ENCODE data around the gene S1PR4. TPM values are rescaled to one million over a fixed set of nuclear protein-coding genes. Genes with fewer than 3 reads are reported as not detected.
"Not testable (repeated sequence)": the region's sequence is repeated elsewhere in the genome, so short reads cannot be mapped to it uniquely, and the experiment has no call there.

S1PR4 gene
- total RNA-seq, 1 donor from 2014 or later: 0.33 TPM

DNA sequence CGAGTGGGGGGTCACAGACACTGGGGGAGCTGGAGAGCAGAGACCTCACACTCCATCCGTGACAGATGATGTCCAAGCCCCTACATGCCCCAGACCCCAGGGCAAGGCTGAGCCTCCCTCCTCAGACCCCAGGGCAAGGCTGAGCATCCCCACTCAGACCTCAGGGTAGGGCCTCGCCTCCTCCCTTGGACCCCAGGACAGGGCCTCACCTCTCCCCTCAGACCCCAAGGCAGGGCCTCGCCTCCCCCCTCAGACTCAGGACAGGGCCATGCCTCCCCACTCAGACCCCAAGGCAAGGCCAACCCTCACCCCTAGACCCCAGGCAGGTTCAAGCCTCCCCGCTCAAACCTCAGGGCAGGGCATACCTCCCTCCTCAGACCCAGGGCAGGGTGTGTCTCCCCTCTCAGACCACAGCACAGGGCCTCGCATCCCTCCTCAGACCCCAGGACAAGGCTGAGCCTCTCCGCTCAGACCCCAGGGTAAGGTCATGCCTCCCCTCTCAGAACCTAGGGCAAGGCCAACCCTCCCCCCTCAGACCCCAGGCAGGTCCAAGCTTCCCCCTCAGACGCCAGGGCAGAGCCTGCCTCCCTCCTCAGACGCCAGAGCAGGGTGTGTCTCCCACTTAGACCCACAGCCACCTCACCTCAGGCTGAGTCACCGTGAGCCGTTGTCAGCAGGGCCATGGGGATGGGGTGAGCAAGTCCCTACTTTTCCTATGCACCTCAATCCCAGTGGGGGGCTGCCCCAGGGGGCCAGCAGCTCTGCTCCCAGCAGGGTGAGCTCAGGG lies 1.7 kb upstream of the S1PR4 start:
- DNase-seq (ENCODE audit: low read depth, low spot score): no peak

DNA sequence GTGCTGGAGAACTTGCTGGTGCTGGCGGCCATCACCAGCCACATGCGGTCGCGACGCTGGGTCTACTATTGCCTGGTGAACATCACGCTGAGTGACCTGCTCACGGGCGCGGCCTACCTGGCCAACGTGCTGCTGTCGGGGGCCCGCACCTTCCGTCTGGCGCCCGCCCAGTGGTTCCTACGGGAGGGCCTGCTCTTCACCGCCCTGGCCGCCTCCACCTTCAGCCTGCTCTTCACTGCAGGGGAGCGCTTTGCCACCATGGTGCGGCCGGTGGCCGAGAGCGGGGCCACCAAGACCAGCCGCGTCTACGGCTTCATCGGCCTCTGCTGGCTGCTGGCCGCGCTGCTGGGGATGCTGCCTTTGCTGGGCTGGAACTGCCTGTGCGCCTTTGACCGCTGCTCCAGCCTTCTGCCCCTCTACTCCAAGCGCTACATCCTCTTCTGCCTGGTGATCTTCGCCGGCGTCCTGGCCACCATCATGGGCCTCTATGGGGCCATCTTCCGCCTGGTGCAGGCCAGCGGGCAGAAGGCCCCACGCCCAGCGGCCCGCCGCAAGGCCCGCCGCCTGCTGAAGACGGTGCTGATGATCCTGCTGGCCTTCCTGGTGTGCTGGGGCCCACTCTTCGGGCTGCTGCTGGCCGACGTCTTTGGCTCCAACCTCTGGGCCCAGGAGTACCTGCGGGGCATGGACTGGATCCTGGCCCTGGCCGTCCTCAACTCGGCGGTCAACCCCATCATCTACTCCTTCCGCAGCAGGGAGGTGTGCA lies 587 bp downstream of the S1PR4 start:
- DNase-seq (ENCODE audit: low read depth, low spot score): no peak

DNA sequence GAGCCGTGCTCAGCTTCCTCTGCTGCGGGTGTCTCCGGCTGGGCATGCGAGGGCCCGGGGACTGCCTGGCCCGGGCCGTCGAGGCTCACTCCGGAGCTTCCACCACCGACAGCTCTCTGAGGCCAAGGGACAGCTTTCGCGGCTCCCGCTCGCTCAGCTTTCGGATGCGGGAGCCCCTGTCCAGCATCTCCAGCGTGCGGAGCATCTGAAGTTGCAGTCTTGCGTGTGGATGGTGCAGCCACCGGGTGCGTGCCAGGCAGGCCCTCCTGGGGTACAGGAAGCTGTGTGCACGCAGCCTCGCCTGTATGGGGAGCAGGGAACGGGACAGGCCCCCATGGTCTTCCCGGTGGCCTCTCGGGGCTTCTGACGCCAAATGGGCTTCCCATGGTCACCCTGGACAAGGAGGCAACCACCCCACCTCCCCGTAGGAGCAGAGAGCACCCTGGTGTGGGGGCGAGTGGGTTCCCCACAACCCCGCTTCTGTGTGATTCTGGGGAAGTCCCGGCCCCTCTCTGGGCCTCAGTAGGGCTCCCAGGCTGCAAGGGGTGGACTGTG lies 1.2 kb downstream of the S1PR4 start:
- no peak for DNase-seq (ENCODE audit: low read depth, low spot score)

DNA sequence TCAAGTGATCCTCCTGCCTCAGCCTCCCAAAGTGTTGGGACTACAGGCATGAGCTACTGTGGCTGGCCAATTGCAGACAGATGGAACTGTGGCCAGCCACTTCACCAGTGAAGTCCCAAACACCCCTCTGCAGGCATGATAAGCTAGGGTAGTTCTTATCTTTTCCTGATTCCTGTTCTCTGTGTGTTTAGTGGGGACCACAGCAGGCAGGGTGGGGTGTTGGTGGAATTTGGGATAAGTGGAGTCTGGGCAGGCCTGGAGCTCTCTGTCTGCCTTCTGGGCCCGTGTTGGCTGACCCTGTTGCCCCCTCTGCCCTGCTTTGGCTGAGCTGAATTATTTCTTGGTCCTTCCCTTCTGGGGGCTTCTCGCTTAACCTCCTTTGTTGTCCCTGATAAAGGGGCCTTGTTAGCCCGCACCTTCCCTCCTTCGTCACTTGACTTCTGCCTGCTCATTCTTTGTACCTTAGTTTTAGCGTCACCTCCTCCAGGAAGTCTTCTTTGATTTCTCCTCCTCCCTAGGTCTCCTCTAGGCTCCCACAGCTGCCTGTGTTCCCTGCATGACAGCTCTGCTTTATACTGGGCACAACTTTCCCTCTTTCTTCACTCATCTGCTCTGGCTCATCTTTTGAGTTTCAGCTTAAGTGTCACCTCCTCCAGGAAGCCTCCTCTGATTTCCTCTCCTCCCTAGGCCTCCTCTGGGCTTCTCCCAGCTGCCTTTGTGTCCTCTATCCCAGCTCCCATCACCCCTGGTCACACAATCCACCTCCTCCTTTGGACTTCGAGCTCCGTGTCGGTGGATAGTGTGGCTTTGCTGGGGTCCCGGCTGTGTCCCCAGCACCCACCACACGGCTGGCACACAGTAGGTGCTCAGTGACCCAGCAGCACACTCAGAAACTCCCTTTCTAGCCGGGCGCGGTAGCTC lies 5.4 kb downstream of the S1PR4 start:
- no peak for DNase-seq (ENCODE audit: low read depth, low spot score)

DNA sequence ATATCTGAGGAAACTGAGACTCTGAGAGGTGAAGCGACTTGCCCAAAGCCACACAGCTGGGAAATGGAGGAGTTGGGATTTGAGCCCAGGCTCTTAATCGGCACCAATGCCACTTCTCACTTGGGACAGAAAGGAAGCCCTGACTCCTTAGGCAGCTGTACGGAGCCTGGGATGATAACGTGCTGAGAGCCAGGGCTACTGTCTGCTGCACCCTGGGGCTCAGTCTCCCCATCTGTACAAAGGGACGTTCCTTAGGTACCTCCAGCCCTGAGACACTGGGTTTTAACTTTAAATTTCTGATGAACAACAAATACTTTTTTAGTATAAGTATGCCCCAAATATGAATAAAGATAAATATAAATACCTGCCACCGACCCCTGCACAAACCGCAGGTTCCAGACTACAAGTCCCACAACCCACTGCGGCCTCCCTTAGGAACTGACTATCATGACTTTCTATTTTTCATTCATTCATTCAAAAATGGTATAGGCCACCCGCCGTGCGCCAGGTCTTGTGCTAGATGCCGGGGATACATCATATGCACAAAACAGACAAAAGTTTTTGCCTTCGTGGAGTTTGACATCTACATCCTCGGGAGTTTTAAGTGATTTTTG lies 6.4 kb downstream of the S1PR4 start:
- DNase-seq (ENCODE audit: low read depth, low spot score): peak; percentile 22

DNA sequence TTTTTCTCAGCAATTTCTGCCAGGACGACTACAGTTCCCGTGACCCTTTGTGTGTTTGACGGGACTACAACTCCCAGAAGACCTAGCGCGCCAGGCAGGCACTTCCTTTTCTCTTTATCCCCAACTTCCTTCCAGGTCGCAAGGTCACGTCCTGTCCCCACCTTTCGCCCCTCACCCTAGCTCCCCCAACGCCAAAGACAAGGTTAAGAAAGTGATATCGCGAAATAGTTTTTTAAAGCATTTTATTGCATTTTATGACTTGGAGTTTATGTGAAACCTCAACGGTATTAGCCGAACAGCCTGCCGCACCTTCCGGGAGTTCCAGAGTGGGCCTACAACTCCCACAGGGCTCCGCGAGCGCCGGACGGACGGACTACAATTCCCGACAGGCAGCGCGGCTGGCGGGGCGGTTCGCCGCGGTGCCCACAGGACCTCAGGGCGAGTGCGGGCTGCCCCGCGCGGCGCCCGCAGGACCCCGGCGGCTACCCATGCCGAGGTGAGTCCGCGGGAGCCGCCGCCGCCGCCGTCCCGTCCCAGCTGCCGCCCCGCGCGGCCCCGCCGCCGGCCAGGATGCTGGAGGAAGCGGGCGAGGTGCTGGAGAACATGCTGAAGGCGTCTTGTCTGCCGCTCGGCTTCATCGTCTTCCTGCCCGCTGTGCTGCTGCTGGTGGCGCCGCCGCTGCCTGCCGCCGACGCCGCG lies 7.0 kb downstream of the S1PR4 start, which contains the start of gene NCLN:
TSS of gene NCLN (plus strand) at position 470 of the 699 bp plus-strand sequence. CDS start at position 571, 101 bp downstream.
- peak; percentile 72 for DNase-seq (ENCODE audit: low read depth, low spot score)

DNA sequence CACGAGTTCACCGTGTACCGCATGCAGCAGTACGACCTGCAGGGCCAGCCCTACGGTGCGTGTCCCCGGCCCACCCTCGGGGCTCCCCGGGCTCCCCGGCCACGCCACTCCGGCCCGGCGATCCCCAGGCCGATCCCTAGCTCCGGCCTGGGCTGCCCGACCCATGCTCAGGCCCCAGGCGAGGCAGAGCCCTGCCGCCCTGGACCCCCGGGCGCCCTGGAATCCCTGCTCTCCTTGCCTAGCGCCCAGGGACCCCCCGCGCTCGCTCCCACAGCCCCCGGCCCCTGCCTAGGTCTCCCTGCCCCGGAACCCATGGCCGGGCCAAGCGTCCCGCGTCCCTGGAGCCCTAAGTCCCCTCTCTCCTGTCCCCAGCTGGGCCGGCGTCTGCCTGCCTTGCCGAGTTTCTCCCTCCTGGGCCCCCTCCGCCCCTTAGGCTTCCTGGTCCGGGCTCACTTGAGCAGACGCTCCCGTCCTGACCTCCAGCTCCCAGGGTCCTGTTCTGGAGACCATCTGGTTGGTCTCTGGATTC lies 7.7 kb downstream of the S1PR4 start:
- DNase-seq (ENCODE audit: low read depth, low spot score): no peak

DNA sequence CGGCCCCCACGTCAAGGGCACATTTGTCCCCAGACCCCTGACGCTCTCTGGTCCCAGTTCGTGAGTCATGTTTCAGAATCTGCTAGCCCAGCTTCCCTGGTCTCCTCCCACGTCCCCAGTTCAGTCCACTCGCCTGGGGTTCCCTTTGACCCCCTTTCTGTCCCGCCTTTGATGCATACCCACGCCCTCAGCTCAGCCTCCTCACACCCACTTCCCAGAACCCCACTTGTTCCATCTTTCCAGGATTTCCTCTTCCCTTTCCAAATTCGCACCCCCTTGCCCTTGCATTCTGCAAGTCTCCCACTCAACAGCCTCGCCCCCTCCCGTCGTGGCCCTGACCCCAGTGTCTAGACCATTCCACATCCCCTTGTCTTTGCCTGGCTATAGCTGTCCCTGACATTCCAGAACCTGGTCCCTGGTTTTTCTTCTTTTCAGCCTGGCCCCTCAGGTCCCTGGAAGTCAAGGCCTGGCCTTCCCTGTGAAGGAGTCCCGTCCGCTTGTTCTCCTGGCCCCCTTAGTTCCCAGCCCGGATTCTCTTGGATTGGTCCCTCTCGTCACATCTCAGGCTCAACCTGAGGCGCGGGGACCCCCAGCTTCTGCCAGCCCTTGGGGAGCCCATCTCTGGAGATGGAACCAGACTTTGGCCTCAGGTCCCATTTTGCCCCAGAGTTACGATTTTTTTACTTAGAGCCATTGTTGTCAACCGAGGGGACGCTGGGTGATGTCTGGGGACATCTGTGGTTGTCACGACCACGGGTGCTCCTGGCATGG lies 8.5 kb downstream of the S1PR4 start:
- DNase-seq (ENCODE audit: low read depth, low spot score): no peak

DNA sequence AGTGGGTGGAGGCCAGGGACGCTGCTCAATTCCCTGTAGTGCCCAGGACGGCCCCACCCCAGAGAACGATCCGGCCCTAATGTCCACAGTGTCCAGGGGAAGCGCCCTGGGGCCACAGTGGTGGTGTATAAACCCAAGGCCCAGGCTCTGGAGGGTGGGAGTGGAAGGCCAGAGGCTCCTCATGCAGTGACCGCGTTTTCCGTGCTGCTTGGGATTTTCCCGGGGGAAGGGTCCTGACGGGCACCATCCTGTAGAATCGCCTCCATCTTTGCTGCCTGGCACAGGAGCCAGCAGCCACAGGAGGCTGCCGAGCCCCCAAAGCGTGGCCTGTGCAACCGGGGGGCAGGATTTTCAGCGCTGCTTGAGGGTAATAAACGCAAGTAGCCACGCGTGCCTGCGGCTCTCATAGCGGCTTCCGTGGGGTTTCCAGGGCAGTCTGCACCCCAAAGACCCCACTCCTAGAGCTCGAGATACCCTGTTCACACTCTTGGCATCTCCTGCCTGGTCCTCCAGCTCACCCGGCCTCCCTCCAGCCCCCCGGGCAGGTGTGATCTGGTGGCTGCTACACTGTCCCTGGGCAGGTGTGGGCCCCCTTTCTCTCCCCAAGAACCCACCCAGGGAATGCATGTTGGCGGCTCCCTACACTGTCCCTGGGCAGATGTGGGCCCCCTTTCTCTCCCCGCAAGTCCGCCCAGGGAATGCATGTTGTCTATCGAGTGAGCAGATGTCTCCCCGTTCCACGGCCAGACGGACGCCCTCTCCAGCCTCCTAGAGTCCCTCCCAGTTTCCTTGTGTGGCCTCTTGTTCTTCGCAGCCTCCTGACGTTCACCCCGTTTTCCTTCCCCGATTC lies 9.3 kb downstream of the S1PR4 start:
- DNase-seq (ENCODE audit: low read depth, low spot score): no peak

DNA sequence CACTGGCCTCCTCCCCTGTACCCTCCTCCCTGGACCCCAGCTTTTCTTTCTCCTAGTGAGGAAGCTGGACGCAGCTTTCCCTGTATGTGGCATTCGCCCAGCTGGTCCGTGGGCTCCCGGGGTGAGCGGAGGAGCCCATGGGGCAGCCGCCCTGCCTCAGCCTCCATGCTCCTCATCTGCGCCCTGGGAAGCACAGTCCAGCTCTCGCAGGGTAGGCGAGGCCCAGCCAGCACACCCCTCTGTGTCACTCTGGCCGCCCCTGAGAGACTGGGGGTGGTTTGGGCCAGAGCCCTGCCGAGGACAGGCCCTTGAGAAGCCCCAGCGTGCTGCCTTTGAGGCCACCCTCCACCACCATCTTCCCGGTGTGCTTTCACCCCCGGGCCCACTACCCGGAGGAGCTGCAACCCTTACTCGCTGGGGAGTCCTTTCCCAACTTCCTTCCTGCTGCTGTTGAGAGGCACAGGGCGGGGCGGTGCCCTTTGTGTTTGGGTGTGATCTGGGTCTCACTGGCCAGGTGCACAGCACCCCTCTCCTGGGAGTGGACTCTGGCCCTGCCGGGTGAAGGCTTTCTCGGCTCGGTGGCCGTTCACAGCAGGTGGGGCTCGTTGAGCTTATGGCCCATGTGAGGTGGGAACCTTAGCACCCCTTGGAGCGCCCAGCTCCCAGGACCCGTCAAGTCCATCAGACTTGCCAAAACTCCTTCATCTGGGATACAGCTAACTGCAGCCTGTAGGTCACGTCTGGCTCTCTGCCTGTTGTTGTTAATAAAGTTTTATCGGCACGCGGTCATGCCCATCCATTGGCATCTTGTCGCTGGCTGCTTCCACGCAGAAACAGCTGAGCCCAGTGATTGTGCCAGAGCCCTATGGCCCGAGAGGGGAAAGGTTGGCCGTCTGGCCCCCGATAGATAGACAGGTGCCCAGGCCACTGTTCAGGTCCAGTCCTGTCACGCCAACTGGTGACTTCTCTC lies 10.3 kb downstream of the S1PR4 start:
- no peak for DNase-seq (ENCODE audit: low read depth, low spot score)

DNA sequence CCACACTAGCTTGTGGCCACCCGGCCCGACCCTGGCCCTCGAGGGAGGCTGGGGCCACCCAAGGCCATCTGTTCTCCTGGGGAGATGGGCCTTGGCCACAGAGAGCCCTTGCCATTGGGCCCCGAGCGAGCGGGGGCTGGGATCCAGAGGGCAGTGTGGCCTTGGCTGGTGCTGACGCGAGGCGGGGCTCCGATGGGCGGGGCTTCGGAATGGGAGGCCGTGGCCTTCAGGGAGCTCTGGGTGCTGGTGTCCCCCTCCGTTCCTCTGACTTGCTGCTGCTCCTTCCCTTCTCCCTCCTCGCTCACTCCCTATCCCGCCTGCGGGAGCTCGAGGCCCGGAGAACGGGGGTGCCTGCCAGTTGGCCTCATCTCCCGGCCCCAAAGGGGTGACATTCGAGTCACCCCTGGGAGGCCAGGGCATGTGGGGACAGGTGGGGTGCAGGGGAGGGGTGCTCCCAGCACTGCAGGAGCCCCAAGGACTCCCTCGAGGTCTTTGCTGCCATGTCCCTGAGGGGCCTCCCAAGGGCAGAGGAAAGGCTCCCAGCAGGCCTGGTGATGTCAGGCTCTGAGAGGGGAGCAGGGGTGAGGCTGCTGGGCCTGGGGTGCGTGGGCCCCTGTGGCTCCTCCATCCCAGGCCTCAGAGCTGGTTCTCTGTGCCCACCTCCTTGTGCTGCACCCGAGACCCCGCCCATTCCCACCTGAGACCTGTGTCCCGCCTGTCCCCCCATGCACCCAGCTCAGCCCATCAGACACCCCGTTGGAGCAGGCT lies 11.3 kb downstream of the S1PR4 start:
- DNase-seq (ENCODE audit: low read depth, low spot score): no peak

DNA sequence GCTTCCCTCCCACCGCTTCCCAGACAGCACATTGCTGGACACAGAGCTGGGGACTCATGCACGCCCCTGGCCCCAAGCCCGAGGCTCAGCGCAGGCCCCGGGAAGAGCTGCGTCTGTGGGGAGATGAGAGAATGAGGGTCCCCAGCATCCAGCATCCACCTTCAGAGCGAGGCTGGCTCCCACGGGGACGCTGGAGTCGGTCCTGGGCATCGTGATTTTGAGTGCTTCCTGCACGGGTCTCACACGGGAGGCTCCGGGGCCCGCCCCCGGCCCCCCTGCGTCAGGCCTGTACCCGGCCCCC lies 11.9 kb downstream of the S1PR4 start:
- DNase-seq (ENCODE audit: low read depth, low spot score): no peak

DNA sequence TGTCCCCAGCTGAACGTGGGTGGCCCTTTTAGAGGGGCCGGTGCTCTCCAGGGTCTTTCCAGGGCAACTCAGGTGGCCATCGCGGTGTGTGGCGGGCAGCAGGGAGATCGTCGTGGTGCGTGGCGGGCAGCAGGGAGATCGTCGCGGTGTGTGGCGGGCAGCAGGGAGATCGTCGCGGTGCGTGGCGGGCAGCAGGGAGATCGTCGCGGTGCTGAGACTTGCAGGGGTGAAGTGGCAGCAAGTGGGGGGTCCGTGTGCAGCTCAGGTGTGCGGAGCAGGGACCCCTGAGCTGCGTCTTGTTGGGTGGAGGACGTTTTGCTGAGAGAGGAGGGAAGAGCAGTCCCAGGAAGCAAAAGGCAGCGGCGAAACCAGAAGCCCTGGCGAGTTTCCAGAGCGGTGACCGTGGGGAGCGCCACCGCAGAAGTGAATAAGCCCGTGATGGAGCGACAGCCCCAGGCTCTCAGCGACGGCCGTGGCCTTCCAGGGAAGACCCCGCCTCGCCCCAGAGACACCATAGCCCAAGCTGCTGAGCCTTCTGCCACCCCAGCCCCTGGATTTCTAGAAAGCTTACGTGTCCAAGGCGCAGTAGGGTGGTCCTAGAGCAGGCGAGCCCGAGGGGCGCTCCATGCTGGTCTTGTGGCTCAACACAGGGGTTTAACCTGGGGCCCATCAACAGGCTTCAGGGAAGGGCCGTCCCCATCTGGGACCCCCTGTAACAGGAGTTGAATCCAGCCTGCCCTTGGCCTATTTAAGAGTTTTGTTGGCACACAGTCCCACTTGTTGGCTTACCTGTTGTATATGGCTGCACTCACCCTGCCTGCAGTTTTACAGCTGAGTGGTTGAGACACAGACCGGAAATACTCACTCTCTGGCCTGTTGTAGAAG lies 12.6 kb downstream of the S1PR4 start:
- DNase-seq (ENCODE audit: low read depth, low spot score): no peak

DNA sequence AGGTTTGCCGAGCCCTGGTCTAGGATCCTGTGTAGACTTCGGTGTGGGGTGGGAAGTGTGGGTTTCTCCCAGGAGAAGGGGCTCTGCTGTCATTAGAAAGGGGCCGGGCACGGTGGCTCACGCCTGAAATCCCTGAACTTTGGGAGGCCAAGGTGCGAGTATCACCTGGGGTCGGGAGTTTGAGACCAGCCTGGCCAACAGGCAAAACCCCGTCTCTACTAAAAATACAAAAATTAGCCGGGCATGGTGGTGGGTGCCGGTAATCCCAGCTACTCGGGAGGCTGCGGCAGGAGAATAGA lies 13.2 kb downstream of the S1PR4 start:
- not testable (repeated sequence) for DNase-seq (ENCODE audit: low read depth, low spot score)

DNA sequence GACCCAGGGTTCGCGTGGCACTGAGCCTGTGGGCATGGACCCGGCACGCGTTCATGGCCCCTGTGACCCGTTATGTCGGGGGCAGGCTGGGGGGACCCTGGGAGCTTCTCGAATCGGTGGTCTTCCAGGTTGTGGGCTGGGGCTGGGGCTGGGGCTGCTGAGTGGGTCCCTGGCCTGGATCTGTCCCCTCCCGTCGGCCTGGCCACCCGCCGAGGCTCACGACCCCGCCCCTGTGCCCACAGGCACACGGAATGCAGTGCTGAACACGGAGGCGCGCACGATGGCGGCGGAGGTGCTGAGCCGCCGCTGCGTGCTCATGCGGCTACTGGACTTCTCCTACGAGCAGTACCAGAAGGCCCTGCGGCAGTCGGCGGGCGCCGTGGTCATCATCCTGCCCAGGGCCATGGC lies 13.7 kb downstream of the S1PR4 start:
- DNase-seq (ENCODE audit: low read depth, low spot score): no peak

DNA sequence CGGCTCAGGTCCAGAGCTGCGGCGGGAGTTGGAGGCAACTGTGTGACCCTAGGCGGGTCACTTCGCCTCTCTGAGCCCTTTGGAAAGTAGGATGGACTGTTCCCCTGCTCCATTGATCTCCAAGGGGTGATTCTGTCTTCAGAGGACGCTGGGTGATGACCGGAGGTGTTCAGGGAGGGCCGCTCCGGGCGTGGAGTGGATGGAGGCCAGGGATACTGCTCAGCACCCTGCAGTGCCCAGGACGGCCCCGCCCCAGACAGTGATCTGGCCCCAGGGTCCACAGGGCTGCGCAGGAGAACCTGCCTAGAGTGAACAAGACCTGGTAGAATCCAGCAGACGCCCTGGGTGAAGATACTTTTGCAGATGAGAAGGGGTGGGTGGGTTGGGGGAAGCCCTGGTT lies 14.1 kb downstream of the S1PR4 start:
- no peak for DNase-seq (ENCODE audit: low read depth, low spot score)
